GM19438 (cell line): ENCODE measurements around the gene MLF1.

Source experiments
- ATAC-seq: cut with Tn5 transposase; IDR thresholded peaks from one replicate; pipeline ENCODE4 v1.9.1; 2021; ENCODE audit warnings: low read depth; ENCODE audit not compliant: unreplicated experiment

The MLF1 gene

GRCh38 chr3:158573714-158574113 is 2.7 kb downstream of the MLF1 start:
- ATAC-seq: no peak

GRCh38 chr3:158574646-158575045 is 3.7 kb downstream of the MLF1 start:
- ATAC-seq: no peak

- no peak for ATAC-seq
Observed at GRCh38 chr3:158590223-158590622, 19.2 kb downstream of the MLF1 start.

- ATAC-seq: no peak
Observed at GRCh38 chr3:158600787-158601186, 29.8 kb downstream of the MLF1 start.

GRCh38 chr3:158602227-158602626 is 31.2 kb downstream of the MLF1 start:
- ATAC-seq: no peak

GRCh38 chr3:158617982-158618875 is 47.2 kb downstream of the MLF1 start:
- ATAC-seq: no peak

GRCh38 chr3:158625881-158626280 is 54.9 kb downstream of the MLF1 start:
- ATAC-seq: no peak

- no peak for ATAC-seq
Observed at GRCh38 chr3:158631981-158632380, 61.0 kb downstream of the MLF1 start.

GRCh38 chr3:158640646-158641045 is 69.7 kb downstream of the MLF1 start:
- ATAC-seq: no peak

- no peak for ATAC-seq
Observed at GRCh38 chr3:158642005-158642404, 71.0 kb downstream of the MLF1 start.

- no peak for ATAC-seq
Observed at GRCh38 chr3:158642474-158643210, 71.6 kb downstream of the MLF1 start.

- peak; percentile 98 for ATAC-seq
Observed at GRCh38 chr3:158644345-158644908, 73.4 kb downstream of the MLF1 start, which contains the start of gene GFM1. GFM1 (plus strand) TSS chr3:158644527; CDS start chr3:158644635, 108 bp downstream.

GRCh38 chr3:158649791-158650190 is 78.8 kb downstream of the MLF1 start:
- no peak for ATAC-seq

GRCh38 chr3:158651192-158651591 is 80.2 kb downstream of the MLF1 start:
- no peak for ATAC-seq

GRCh38 chr3:158652463-158652862 is 81.5 kb downstream of the MLF1 start:
- no peak for ATAC-seq
